ENCODE data around the gene GHRHR.

GHRHR gene

GRCh38 chr7:30995536-30995935 lies 31.8 kb downstream of the GHRHR start:
- no peaks in the 10 kb centered on the region for H3K27me3 ChIP-seq (ENCODE audit: insufficient read depth, poor library complexity, severe bottlenecking)
- no peak for DNase-seq (ENCODE audit: low read depth in 1 of 2, low spot score in 1 of 2)
- no peak overlapping the region for H3K4me3 ChIP-seq (replicated peaks; ENCODE audit: insufficient read depth, low read length)
- no peak overlapping the region for H3K27ac ChIP-seq (replicated peaks)
- TF ChIP-seq POLR2AphosphoS5 (IDR thresholded peaks at IDR 0.05; ENCODE audit: low read depth) (no peak), GABPA (IDR thresholded peaks at IDR 0.05; ENCODE audit: low read depth) (no peak), SPI1 (IDR thresholded peaks at IDR 0.05; ENCODE audit: borderline replicate concordance, low read depth) (no peak), REST (IDR thresholded peaks at IDR 0.05; ENCODE audit: insufficient replicate concordance, low read depth) (no peak), CTCF (IDR thresholded peaks at IDR 0.05; ENCODE audit: insufficient read depth, low read length) (no peak)

DNA sequence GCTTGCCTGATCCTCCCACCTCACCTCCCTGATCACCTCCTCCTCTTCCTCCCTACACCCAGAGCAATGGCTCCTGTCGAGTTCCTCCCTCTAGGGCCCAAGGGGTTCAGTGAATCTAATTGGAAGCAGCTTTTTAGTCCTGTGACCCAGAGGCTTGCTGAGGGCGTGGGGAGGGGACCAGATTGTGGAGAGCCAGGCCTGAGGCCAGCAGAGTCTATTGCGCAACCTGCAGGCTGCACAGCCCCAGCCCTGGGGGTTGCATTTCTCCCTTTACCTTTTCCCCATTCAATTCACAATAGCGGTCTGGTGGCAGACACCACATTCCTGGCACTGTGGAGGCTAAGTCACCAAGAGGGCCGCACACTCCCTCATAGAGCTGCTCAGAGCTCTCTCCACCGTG lies 32.5 kb downstream of the GHRHR start:
- Histone ChIP-seq H3K4me3 (replicated peaks; ENCODE audit: insufficient read depth, low read length) (no peak overlapping the region), H3K27me3 (ENCODE audit: insufficient read depth, poor library complexity, severe bottlenecking) (no peaks in the 10 kb centered on the region), H3K27ac (replicated peaks) (no peak overlapping the region)
- no peak for DNase-seq (ENCODE audit: low read depth in 1 of 2, low spot score in 1 of 2)
- TF ChIP-seq POLR2AphosphoS5 (IDR thresholded peaks at IDR 0.05; ENCODE audit: low read depth) (no peak), SPI1 (IDR thresholded peaks at IDR 0.05; ENCODE audit: borderline replicate concordance, low read depth) (no peak), GABPA (IDR thresholded peaks at IDR 0.05; ENCODE audit: low read depth) (no peak), CTCF (IDR thresholded peaks at IDR 0.05; ENCODE audit: insufficient read depth, low read length) (no peak), REST (IDR thresholded peaks at IDR 0.05; ENCODE audit: insufficient replicate concordance, low read depth) (no peak)

DNA sequence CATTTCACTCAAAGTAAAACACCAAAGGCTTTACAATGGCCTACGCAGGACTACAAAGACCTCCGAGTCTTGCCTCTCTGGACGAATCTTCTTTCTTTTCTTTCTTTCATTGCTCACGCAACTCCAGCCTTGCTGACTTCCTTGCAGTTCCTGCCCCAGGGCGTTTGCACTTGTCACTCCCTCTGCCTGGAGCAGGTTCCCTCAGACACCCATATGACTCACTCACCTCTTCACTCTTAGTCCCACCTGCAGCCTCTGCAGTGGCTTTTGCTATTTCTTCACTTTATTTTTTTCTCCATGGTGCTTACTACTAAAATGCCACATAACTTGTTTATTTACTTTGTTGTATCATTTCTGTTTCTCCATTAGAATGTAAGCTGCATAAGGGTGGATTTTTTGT lies 33.1 kb downstream of the GHRHR start:
- H3K27me3 ChIP-seq (ENCODE audit: insufficient read depth, poor library complexity, severe bottlenecking): no peaks in the 10 kb centered on the region
- DNase-seq (ENCODE audit: low read depth in 1 of 2, low spot score in 1 of 2): no peak
- TF ChIP-seq CTCF (IDR thresholded peaks at IDR 0.05; ENCODE audit: insufficient read depth, low read length): no peak
- TF ChIP-seq POLR2AphosphoS5 (IDR thresholded peaks at IDR 0.05; ENCODE audit: low read depth): no peak
- no peak for TF ChIP-seq GABPA (IDR thresholded peaks at IDR 0.05; ENCODE audit: low read depth)
- no peak for TF ChIP-seq SPI1 (IDR thresholded peaks at IDR 0.05; ENCODE audit: borderline replicate concordance, low read depth)
- TF ChIP-seq REST (IDR thresholded peaks at IDR 0.05; ENCODE audit: insufficient replicate concordance, low read depth): no peak
- H3K4me3 ChIP-seq (replicated peaks; ENCODE audit: insufficient read depth, low read length): no peak overlapping the region
- H3K27ac ChIP-seq (replicated peaks): no peak overlapping the region
